CD4-positive, alpha-beta memory T cell (primary cell): ENCODE results near the gene IGSF9B. TPM values are rescaled to one million over a fixed set of nuclear protein-coding genes. Genes with fewer than 3 reads are reported as not detected.

ENCODE experiments used
- CTCF ChIA-PET: fragments of 350-600 bp; sonication (Branson Sonifier 250); formaldehyde crosslinking; loops from one replicate; lab custom pipeline; 2021; ENCODE audit warnings: inconsistent platforms; ENCODE audit not compliant: partially characterized antibody; lab: Charles Lee
- POLR2A ChIA-PET: fragments of 350-600 bp; sonication (Branson Sonifier 250); formaldehyde crosslinking; loops from one replicate; lab custom pipeline; 2021; ENCODE audit not compliant: partially characterized antibody; lab: Charles Lee
- DNase-seq, 5 donors: peaks; one replicate each; pipeline versions ENCODE4 v3.0.0 to v3.0.0-alpha.2; 2020 to 2022; ENCODE audit warnings: mixed read lengths in 1 of 5
- H3K27ac ChIP-seq: one replicate; pipeline ENCODE4 v1.7.0; 2013; ENCODE audit warnings: low read depth, low read length
- H3K27me3 ChIP-seq: 2 replicates; pipeline ENCODE4 v1.7.0; 2013; ENCODE audit warnings: mild to moderate bottlenecking, low read length, moderate library complexity; ENCODE audit not compliant: insufficient read depth
- H3K36me3 ChIP-seq: 2 replicates; pipeline ENCODE4 v1.7.0; 2013; ENCODE audit warnings: mild to moderate bottlenecking, low read length, moderate library complexity; ENCODE audit not compliant: insufficient read depth
- H3K4me1 ChIP-seq: 2 replicates; pipeline ENCODE4 v1.7.0; 2013; ENCODE audit warnings: mild to moderate bottlenecking, low read length, moderate library complexity; ENCODE audit not compliant: insufficient read depth
- H3K4me3 ChIP-seq, 2 donors: one replicate each; pipeline ENCODE4 v1.7.0; 2013; ENCODE audit warnings: low read length in 2 of 2, mild to moderate bottlenecking in 1 of 2
- H3K9me3 ChIP-seq, 2 donors: one replicate each; pipeline ENCODE4 v1.7.0; 2013; ENCODE audit warnings: low read length in 2 of 2, control low read depth in 1 of 2; ENCODE audit not compliant: control insufficient read depth in 1 of 2
- H3K27ac Mint-ChIP-seq, 7 donors: one replicate each; pipeline ENCODE4 v1.8.0; 2020 to 2021; ENCODE audit warnings: mixed read lengths in 7 of 7, mild to moderate bottlenecking in 6 of 7, inconsistent platforms in 3 of 7, moderate library complexity in 3 of 7
- H3K27me3 Mint-ChIP-seq, 2 donors: one replicate each; pipeline ENCODE4 v1.8.0; 2020 to 2021; ENCODE audit warnings: mixed read lengths in 2 of 2
- H3K36me3 Mint-ChIP-seq, 2 donors: one replicate each; pipeline ENCODE4 v1.8.0; 2020 to 2021; ENCODE audit warnings: mixed read lengths in 2 of 2, inconsistent platforms in 1 of 2, mild to moderate bottlenecking in 1 of 2
- H3K4me1 Mint-ChIP-seq, 4 donors: one replicate each; pipeline ENCODE4 v1.8.0; 2020 to 2021; ENCODE audit warnings: mixed read lengths in 4 of 4, mild to moderate bottlenecking in 1 of 4
- H3K4me3 Mint-ChIP-seq, 8 donors: one replicate each; pipeline ENCODE4 v1.8.0; 2020 to 2021; ENCODE audit warnings: mixed read lengths in 8 of 8, mild to moderate bottlenecking in 7 of 8, moderate library complexity in 6 of 8, inconsistent platforms in 3 of 8
- H3K9me3 Mint-ChIP-seq, 8 donors: one replicate each; pipeline ENCODE4 v1.8.0; 2020 to 2021; ENCODE audit warnings: mixed read lengths in 8 of 8, mild to moderate bottlenecking in 5 of 8, inconsistent platforms in 3 of 8, moderate library complexity in 1 of 8
- intact Hi-C: fragments of 100-400 bp; cut with micrococcal nuclease; formaldehyde crosslinking; loops from one replicate; pipeline ENCODE4 v1.15.1; 2023
- polyA plus RNA-seq, 2 donors: library from polyadenylated mRNA; unstranded; fragments of 300-500 nt; fragmentation: Illumina TruSeq; gene quantifications; one replicate each; pipeline ENCODE4 v1.2.3, GENCODE V29; 2021
- total RNA-seq, 2 experiments: library from RNA; stranded (reverse); gene quantifications; one replicate each; pipeline ENCODE4 v1.2.3, GENCODE V29; 2021

The IGSF9B gene
- total and polyA plus RNA-seq, 4 experiments from 2014 or later, result 0.59 to 38.6 (median 19.3) TPM

GRCh38 chr11:133991101-133991500 is 34.3 kb upstream of the IGSF9B start:
- ChIA-PET CTCF (no interaction called here), POLR2A (interaction anchor here (0.9 kb wide), 1 partner anchor 80 kb away, joined by 3 read pairs; no protein-coding TSS in a partner anchor)
- Histone ChIP-seq H3K27ac (no peak overlapping the region), H3K27me3 (no peaks in the 10 kb centered on the region), H3K4me3 (no peak overlapping the region), H3K9me3 (no peaks in the 10 kb centered on the region), H3K4me1 (no peaks in the 10 kb centered on the region), H3K36me3 (no peaks in the 10 kb centered on the region)
- no peak for DNase-seq
- Mint-ChIP-seq H3K4me3 (no peak overlapping the region), H3K27ac (no peak overlapping the region), H3K9me3 (peaks cover 0 to 2% (median 0%) of the 10 kb centered on the region in 8 donors), H3K36me3 (no peaks in the 10 kb centered on the region), H3K27me3 (peaks cover 3 to 5% of the 10 kb centered on the region in 2 donors), H3K4me1 (peaks cover 3 to 8% (median 6%) of the 10 kb centered on the region in 4 donors)
- intact Hi-C loops, result no loop called here

GRCh38 chr11:133990501-133990900 is 33.7 kb upstream of the IGSF9B start:
- DNase-seq, result no peak
- CTCF ChIA-PET, result no interaction called here
- H3K36me3 Mint-ChIP-seq, result no peaks in the 10 kb centered on the region
- Histone ChIP-seq H3K27me3 (no peaks in the 10 kb centered on the region), H3K4me1 (no peaks in the 10 kb centered on the region), H3K27ac (no peak overlapping the region), H3K4me3 (no peak overlapping the region), H3K36me3 (no peaks in the 10 kb centered on the region), H3K9me3 (no peaks in the 10 kb centered on the region)
- POLR2A ChIA-PET, result no interaction called here
- H3K27ac Mint-ChIP-seq, result no peak overlapping the region
- intact Hi-C loops, result no loop called here
- peaks cover 4 to 5% of the 10 kb centered on the region in 2 donors for H3K27me3 Mint-ChIP-seq
- H3K9me3 Mint-ChIP-seq, result peaks cover 0 to 2% (median 0%) of the 10 kb centered on the region in 8 donors
- no peak overlapping the region for H3K4me3 Mint-ChIP-seq
- peaks cover 3 to 8% (median 6%) of the 10 kb centered on the region in 4 donors for H3K4me1 Mint-ChIP-seq

- DNase-seq, result no peak
- Mint-ChIP-seq H3K27me3 (peaks cover 4 to 5% of the 10 kb centered on the region in 2 donors), H3K36me3 (no peaks in the 10 kb centered on the region), H3K4me1 (peaks cover 0 to 3% (median 0%) of the 10 kb centered on the region in 4 donors), H3K4me3 (no peak overlapping the region), H3K9me3 (peaks cover 0 to 2% (median 0%) of the 10 kb centered on the region in 8 donors), H3K27ac (no peak overlapping the region)
- H3K4me1 ChIP-seq, result no peaks in the 10 kb centered on the region
- no peaks in the 10 kb centered on the region for H3K9me3 ChIP-seq
- no peak overlapping the region for H3K27ac ChIP-seq
- no peaks in the 10 kb centered on the region for H3K36me3 ChIP-seq
- intact Hi-C loops, result no loop called here
- CTCF ChIA-PET, result interaction anchor here (1.7 kb wide), 1 partner anchor 61 kb away, joined by 4 read pairs; no protein-coding TSS in a partner anchor
- H3K27me3 ChIP-seq, result no peaks in the 10 kb centered on the region
- POLR2A ChIA-PET, result no interaction called here
- no peak overlapping the region for H3K4me3 ChIP-seq
Observed at GRCh38 chr11:133988686-133989410, 32.1 kb upstream of the IGSF9B start.

GRCh38 chr11:133987171-133987570 is 30.4 kb upstream of the IGSF9B start:
- Histone ChIP-seq H3K27ac (no peak overlapping the region), H3K9me3 (no peaks in the 10 kb centered on the region), H3K36me3 (no peaks in the 10 kb centered on the region), H3K4me1 (no peaks in the 10 kb centered on the region), H3K27me3 (no peaks in the 10 kb centered on the region), H3K4me3 (no peak overlapping the region)
- CTCF ChIA-PET, result interaction anchor here (1.0 kb wide), 1 partner anchor 152 kb away, joined by 3 read pairs; no protein-coding TSS in a partner anchor
- Mint-ChIP-seq H3K27ac (no peak overlapping the region), H3K4me1 (peaks cover 0 to 3% (median 0%) of the 10 kb centered on the region in 4 donors), H3K9me3 (peaks cover 0 to 2% (median 0%) of the 10 kb centered on the region in 8 donors), H3K4me3 (no peak overlapping the region), H3K27me3 (peaks cover 4 to 5% of the 10 kb centered on the region in 2 donors), H3K36me3 (no peaks in the 10 kb centered on the region)
- intact Hi-C loops, result no loop called here
- POLR2A ChIA-PET, result no interaction called here
- no peak for DNase-seq

- intact Hi-C loops, result no loop called here
- Histone ChIP-seq H3K4me1 (no peaks in the 10 kb centered on the region), H3K4me3 (no peak overlapping the region), H3K27ac (no peak overlapping the region), H3K27me3 (no peaks in the 10 kb centered on the region), H3K9me3 (no peaks in the 10 kb centered on the region), H3K36me3 (no peaks in the 10 kb centered on the region)
- no peak for DNase-seq
- H3K9me3 Mint-ChIP-seq, result peaks cover 0 to 2% (median 0%) of the 10 kb centered on the region in 8 donors
- CTCF ChIA-PET, result no interaction called here
- peaks cover 4 to 5% of the 10 kb centered on the region in 2 donors for H3K27me3 Mint-ChIP-seq
- H3K27ac Mint-ChIP-seq, result no peak overlapping the region
- POLR2A ChIA-PET, result no interaction called here
- no peaks in the 10 kb centered on the region for H3K36me3 Mint-ChIP-seq
- H3K4me3 Mint-ChIP-seq, result no peak overlapping the region
- H3K4me1 Mint-ChIP-seq, result peaks cover 0 to under 1% (median 0%) of the 10 kb centered on the region in 4 donors
Observed at GRCh38 chr11:133985981-133986944, 29.5 kb upstream of the IGSF9B start.

GRCh38 chr11:133984828-133985227 is 28.1 kb upstream of the IGSF9B start:
- DNase-seq, result no peak
- Mint-ChIP-seq H3K27ac (no peak overlapping the region), H3K36me3 (no peaks in the 10 kb centered on the region), H3K4me1 (no peaks in the 10 kb centered on the region), H3K27me3 (peaks cover 1 to 5% of the 10 kb centered on the region in 2 donors), H3K9me3 (peaks cover 0 to 2% (median 0%) of the 10 kb centered on the region in 8 donors), H3K4me3 (no peak overlapping the region)
- intact Hi-C loops, result no loop called here
- POLR2A ChIA-PET, result no interaction called here
- no peaks in the 10 kb centered on the region for H3K36me3 ChIP-seq
- H3K27ac ChIP-seq, result no peak overlapping the region
- H3K4me1 ChIP-seq, result no peaks in the 10 kb centered on the region
- CTCF ChIA-PET, result no interaction called here
- H3K27me3 ChIP-seq, result no peaks in the 10 kb centered on the region
- no peaks in the 10 kb centered on the region for H3K9me3 ChIP-seq
- H3K4me3 ChIP-seq, result no peak overlapping the region
